CD8-positive, alpha-beta memory T cell (primary cell): Measurements from ENCODE around the gene RASA3. TPM values are rescaled to one million over a fixed set of nuclear protein-coding genes. Genes with fewer than 3 reads are reported as not detected.
"Not testable (repeated sequence)": the region's sequence is repeated elsewhere in the genome, so short reads cannot be mapped to it uniquely, and the experiment has no call there.

Source experiments
- CTCF ChIA-PET: fragments of 350-600 bp; sonication (Branson Sonifier 250); formaldehyde crosslinking; loops from one replicate; lab custom pipeline; 2021; ENCODE audit warnings: antibody characterized with exemption; lab: Charles Lee
- POLR2A ChIA-PET: fragments of 350-600 bp; sonication (Branson Sonifier 250); formaldehyde crosslinking; loops from one replicate; lab custom pipeline; 2021; ENCODE audit warnings: antibody characterized with exemption; lab: Charles Lee
- DNase-seq, 5 donors: peaks; one replicate each; pipeline versions ENCODE4 v3.0.0 to v3.0.0-alpha.2; 2020 to 2022; ENCODE audit warnings: mixed read lengths in 1 of 5
- H3K27ac ChIP-seq: one replicate; pipeline ENCODE4 v1.7.0; 2013; ENCODE audit warnings: low read depth, mild to moderate bottlenecking, low read length, moderate library complexity
- H3K27me3 ChIP-seq: 2 replicates; pipeline ENCODE4 v1.7.0; 2013; ENCODE audit warnings: low read length, mild to moderate bottlenecking; ENCODE audit not compliant: insufficient read depth, poor library complexity, severe bottlenecking
- H3K36me3 ChIP-seq: 2 replicates; pipeline ENCODE4 v1.7.0; 2013; ENCODE audit warnings: mild to moderate bottlenecking, low read length, moderate library complexity; ENCODE audit not compliant: insufficient read depth
- H3K4me1 ChIP-seq: 2 replicates; pipeline ENCODE4 v1.7.0; 2013; ENCODE audit warnings: mild to moderate bottlenecking, low read length, moderate library complexity; ENCODE audit not compliant: insufficient read depth
- H3K4me3 ChIP-seq: 2 replicates; pipeline ENCODE4 v1.7.0; 2013; ENCODE audit warnings: mild to moderate bottlenecking, low read length
- H3K9me3 ChIP-seq: 2 replicates; pipeline ENCODE4 v1.7.0; 2013; ENCODE audit warnings: mild to moderate bottlenecking, low read length
- H3K27ac Mint-ChIP-seq, 8 donors: one replicate each; pipeline ENCODE4 v1.8.0; 2020 to 2021; ENCODE audit warnings: mixed read lengths in 8 of 8, mild to moderate bottlenecking in 6 of 8, inconsistent platforms in 3 of 8, moderate library complexity in 3 of 8
- H3K27me3 Mint-ChIP-seq, 2 donors: one replicate each; pipeline ENCODE4 v1.8.0; 2020 to 2021; ENCODE audit warnings: mixed read lengths in 2 of 2, mild to moderate bottlenecking in 1 of 2, moderate library complexity in 1 of 2
- H3K36me3 Mint-ChIP-seq, 3 donors: one replicate each; pipeline ENCODE4 v1.8.0; 2020 to 2021; ENCODE audit warnings: mixed read lengths in 3 of 3, inconsistent platforms in 1 of 3, mild to moderate bottlenecking in 1 of 3
- H3K4me1 Mint-ChIP-seq, 3 donors: one replicate each; pipeline ENCODE4 v1.8.0; 2020 to 2021; ENCODE audit warnings: mixed read lengths in 3 of 3, inconsistent platforms in 1 of 3, mild to moderate bottlenecking in 1 of 3
- H3K4me3 Mint-ChIP-seq, 7 donors: one replicate each; pipeline ENCODE4 v1.8.0; 2020 to 2021; ENCODE audit warnings: mixed read lengths in 7 of 7, mild to moderate bottlenecking in 6 of 7, moderate library complexity in 4 of 7, inconsistent platforms in 2 of 7
- H3K9me3 Mint-ChIP-seq, 5 donors: one replicate each; pipeline ENCODE4 v1.8.0; 2020 to 2022; ENCODE audit warnings: mixed read lengths in 5 of 5, mild to moderate bottlenecking in 3 of 5, moderate library complexity in 2 of 5, inconsistent platforms in 1 of 5
- polyA plus RNA-seq: library from polyadenylated mRNA; unstranded; fragments of 300-500 nt; fragmentation: Illumina TruSeq; gene quantifications from one replicate; pipeline ENCODE4 v1.2.3, GENCODE V29; 2021
- total RNA-seq, 2 experiments: library from RNA; stranded (reverse); gene quantifications; one replicate each; pipeline ENCODE4 v1.2.3, GENCODE V29; 2021

RASA3 gene
- total and polyA plus RNA-seq, 3 experiments from 2014 or later: 26.4 to 123 (median 27.1) TPM

DNA sequence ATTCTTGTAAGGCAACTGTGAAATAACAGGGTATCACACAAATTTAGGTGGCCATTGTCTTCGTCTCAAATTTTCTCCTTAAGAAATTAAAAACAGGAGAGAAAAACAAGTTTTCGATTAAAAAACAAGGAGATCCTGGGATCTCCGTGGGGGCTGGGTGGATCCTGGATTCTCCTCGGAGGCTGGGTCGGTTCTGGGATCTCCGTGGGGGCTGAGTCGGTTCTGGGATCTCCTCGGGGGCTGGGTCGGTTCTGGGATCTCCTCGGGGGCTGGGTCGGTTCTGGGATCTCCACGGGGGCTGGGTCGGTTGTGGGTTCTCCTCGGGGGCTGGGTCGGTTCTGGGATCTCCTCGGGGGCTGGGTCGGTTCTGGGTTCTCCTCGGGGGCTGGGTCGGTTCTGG, 16.5 kb upstream of the RASA3 start:
- H3K9me3 Mint-ChIP-seq: not testable (repeated sequence)

DNA sequence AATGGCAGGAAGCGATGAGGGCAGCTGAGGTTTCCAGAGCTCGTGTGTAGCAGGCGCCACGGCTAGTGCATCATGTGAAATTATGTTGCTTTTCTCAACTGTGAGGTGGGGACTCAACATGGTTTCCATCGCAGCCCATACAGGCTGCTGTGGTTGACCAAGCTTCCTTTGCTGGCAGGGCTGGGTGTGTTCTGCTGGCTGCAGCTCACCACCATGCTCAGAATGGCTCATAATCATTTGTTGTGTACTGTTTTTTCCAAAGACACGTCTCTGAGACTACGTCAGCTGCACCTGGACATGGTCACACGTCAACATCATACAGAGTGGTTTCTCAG, 16.1 kb upstream of the RASA3 start:
- Histone ChIP-seq H3K4me1 (peaks cover 95% of the 10 kb centered on the region), H3K36me3 (no peaks in the 10 kb centered on the region), H3K9me3 (no peaks in the 10 kb centered on the region), H3K27me3 (no peaks in the 10 kb centered on the region), H3K27ac (peak overlapping the region; percentile 73), H3K4me3 (peak overlapping the region; percentile 42)
- H3K36me3 Mint-ChIP-seq: peaks cover 0 to under 1% (median 0%) of the 10 kb centered on the region in 3 donors
- peak overlapping the region; percentile 51 to 85 (median 79) for H3K4me3 Mint-ChIP-seq
- peaks cover 57 to 82% (median 77%) of the 10 kb centered on the region in 3 donors for H3K4me1 Mint-ChIP-seq
- ChIA-PET CTCF (interaction anchor here (1.0 to 1.6 kb wide), 10 partner anchors 8 to 80 kb away, joined by 3 to 17 read pairs (median 6); no protein-coding TSS in a partner anchor), POLR2A (interaction anchor here (0.9 to 1.6 kb wide), 9 partner anchors 8 to 81 kb away, joined by 3 to 22 read pairs (median 7); partner anchors contain the start of gene RASA3)
- H3K27ac Mint-ChIP-seq: peak overlapping the region; percentile 91 to 99 (median 98)
- H3K9me3 Mint-ChIP-seq: no peaks in the 10 kb centered on the region
- peaks cover 0 to 2% of the 10 kb centered on the region in 2 donors for H3K27me3 Mint-ChIP-seq
- peak; percentile 76 to 97 (median 96) for DNase-seq

More for the DNA sequence above, 16.5 kb upstream of the RASA3 start:
- not testable (repeated sequence) for DNase-seq, H3K36me3 Mint-ChIP-seq, H3K36me3 ChIP-seq, H3K27me3 ChIP-seq, H3K9me3 ChIP-seq, H3K27me3 Mint-ChIP-seq
- ChIA-PET CTCF (interaction anchor here (1.0 to 1.6 kb wide), 8 partner anchors 8 to 79 kb away, joined by 4 to 17 read pairs (median 6); no protein-coding TSS in a partner anchor), POLR2A (interaction anchor here (0.9 to 1.6 kb wide), 6 partner anchors 9 to 77 kb away, joined by 3 to 22 read pairs (median 9); partner anchors contain the start of gene RASA3)
- Histone ChIP-seq H3K4me1 (peaks cover 95% of the 10 kb centered on the region), H3K27ac (peak overlapping the region; percentile 73), H3K4me3 (peak overlapping the region; percentile 13)
- peak overlapping the region; percentile 91 to 99 (median 98) for H3K27ac Mint-ChIP-seq
- H3K4me3 Mint-ChIP-seq: peak overlapping the region; percentile 51 to 85 (median 79)
- peaks cover 61 to 86% (median 81%) of the 10 kb centered on the region in 3 donors for H3K4me1 Mint-ChIP-seq

DNA sequence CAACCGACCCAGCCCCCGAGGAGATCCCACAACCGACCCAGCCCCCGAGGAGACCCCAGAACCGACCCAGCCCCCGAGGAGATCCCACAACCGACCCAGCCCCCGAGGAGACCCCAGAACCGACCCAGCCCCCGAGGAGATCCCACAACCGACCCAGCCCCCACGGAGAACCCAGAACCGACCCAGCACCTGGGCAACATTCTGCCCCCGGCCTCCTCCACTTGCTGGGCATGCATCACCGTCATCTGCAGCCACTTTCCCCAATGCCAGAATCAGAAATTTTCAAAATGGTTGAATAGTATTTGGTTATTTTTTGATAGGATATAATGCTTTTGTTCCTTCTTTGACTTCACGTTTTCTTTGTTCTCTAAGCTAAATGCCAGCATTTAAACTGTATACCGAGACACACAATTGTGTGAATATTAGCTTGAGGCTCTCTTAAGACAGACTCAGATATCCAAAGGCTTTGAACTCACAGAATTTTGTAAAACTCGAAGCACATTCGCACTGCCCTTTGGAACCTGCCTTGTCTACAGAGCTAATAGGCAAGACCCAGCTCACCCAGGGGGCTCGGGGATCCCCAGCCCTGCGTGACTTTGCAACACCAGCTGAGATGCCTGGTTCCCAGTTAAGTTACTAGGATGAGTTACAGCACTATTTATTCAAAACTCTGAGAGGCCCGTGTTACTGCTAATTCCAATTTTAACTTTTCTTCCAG, 15.5 kb upstream of the RASA3 start:
- Histone ChIP-seq H3K9me3 (no peaks in the 10 kb centered on the region), H3K36me3 (no peaks in the 10 kb centered on the region), H3K27ac (peak overlapping the region; percentile 65), H3K4me1 (peaks cover 96% of the 10 kb centered on the region), H3K4me3 (peak overlapping the region; percentile 42), H3K27me3 (no peaks in the 10 kb centered on the region)
- peak overlapping the region; percentile 91 to 99 (median 98) for H3K27ac Mint-ChIP-seq
- peak in 1 of 5 donors; percentile 43 for DNase-seq
- CTCF ChIA-PET: interaction anchor here (1.0 to 1.6 kb wide), 10 partner anchors 8 to 80 kb away, joined by 3 to 17 read pairs (median 6); no protein-coding TSS in a partner anchor
- H3K4me1 Mint-ChIP-seq: peaks cover 52 to 77% (median 73%) of the 10 kb centered on the region in 3 donors
- H3K9me3 Mint-ChIP-seq: no peaks in the 10 kb centered on the region
- H3K36me3 Mint-ChIP-seq: no peaks in the 10 kb centered on the region
- H3K27me3 Mint-ChIP-seq: peaks cover 0 to 2% of the 10 kb centered on the region in 2 donors
- H3K4me3 Mint-ChIP-seq: peak overlapping the region; percentile 51 to 85 (median 79)
- POLR2A ChIA-PET: interaction anchor here (0.9 to 1.6 kb wide), 9 partner anchors 8 to 80 kb away, joined by 3 to 22 read pairs (median 7); partner anchors contain the start of gene RASA3

DNA sequence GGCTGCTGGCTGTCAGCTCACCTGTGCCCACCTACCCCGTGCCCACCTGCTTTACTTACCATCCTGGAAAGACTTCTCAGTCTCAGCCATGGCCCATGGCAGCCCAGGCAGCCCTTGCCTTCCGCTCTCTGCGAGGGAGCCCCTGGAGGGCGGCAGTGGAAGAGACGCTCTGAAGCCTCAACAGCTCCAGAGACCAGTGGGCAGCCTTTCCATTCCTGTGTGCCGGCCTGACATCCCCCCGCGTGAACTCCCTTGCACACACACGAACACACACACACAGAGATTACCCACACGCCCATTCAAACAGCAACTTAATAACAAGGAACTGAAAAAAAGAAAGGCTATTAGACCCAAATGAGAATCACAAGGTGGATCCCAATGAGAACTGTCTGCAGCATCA, 14.2 kb upstream of the RASA3 start:
- H3K27me3 Mint-ChIP-seq: peaks cover 0 to 2% of the 10 kb centered on the region in 2 donors
- no peaks in the 10 kb centered on the region for H3K9me3 ChIP-seq

DNA sequence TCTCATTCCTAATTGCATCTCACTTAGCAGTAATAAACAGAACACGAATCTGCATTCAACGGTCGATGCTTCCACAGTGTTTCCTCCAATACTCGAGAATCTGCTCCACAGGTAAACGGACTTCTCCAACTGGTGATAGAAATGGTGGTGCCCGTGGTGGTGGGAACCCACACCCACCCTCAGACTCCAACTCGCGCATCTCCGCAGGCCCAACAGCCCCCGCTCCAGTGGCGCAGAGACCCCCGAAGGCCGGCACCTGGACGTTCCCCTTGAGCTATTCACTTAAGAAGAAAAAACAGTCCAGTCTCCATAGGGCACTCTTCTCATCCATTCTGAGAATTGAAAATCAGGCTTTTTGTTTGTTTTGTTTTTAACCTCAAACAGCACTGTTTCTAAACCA, 13.8 kb upstream of the RASA3 start:
- no peak overlapping the region for H3K27ac ChIP-seq
- peak overlapping the region in 5 of 8 donors; percentile 48 to 96 (median 81) for H3K27ac Mint-ChIP-seq
- CTCF ChIA-PET: no interaction called here
- H3K4me1 ChIP-seq: peaks cover 96% of the 10 kb centered on the region
- DNase-seq: peak in 1 of 5 donors; percentile 41
- peaks cover 0 to 2% of the 10 kb centered on the region in 2 donors for H3K27me3 Mint-ChIP-seq
- H3K4me1 Mint-ChIP-seq: peaks cover 35 to 62% (median 61%) of the 10 kb centered on the region in 3 donors
- no peaks in the 10 kb centered on the region for H3K9me3 Mint-ChIP-seq
- H3K4me3 Mint-ChIP-seq: peak overlapping the region in 6 of 7 donors; percentile 35 to 81 (median 62)
- H3K9me3 ChIP-seq: no peaks in the 10 kb centered on the region
- H3K4me3 ChIP-seq: peak overlapping the region; percentile 20
- POLR2A ChIA-PET: interaction anchor here (1.8 kb wide), 1 partner anchor 15 kb away, joined by 5 read pairs; no protein-coding TSS in a partner anchor
- no peaks in the 10 kb centered on the region for H3K36me3 Mint-ChIP-seq
- no peaks in the 10 kb centered on the region for H3K36me3 ChIP-seq
- no peaks in the 10 kb centered on the region for H3K27me3 ChIP-seq

More for the DNA sequence above, 14.2 kb upstream of the RASA3 start:
- Histone ChIP-seq H3K36me3 (no peaks in the 10 kb centered on the region), H3K27ac (no peak overlapping the region), H3K4me3 (no peak overlapping the region), H3K27me3 (no peaks in the 10 kb centered on the region), H3K4me1 (peaks cover 96% of the 10 kb centered on the region)
- Mint-ChIP-seq H3K27ac (peak overlapping the region in 5 of 8 donors; percentile 48 to 96 (median 93)), H3K36me3 (no peaks in the 10 kb centered on the region), H3K4me1 (peaks cover 40 to 67% (median 65%) of the 10 kb centered on the region in 3 donors), H3K9me3 (no peaks in the 10 kb centered on the region), H3K4me3 (peak overlapping the region; percentile 1 to 81 (median 63))
- ChIA-PET POLR2A (interaction anchor here (1.8 kb wide), 1 partner anchor 16 kb away, joined by 5 read pairs; no protein-coding TSS in a partner anchor), CTCF (no interaction called here)
- DNase-seq: peak in 1 of 5 donors; percentile 43

DNA sequence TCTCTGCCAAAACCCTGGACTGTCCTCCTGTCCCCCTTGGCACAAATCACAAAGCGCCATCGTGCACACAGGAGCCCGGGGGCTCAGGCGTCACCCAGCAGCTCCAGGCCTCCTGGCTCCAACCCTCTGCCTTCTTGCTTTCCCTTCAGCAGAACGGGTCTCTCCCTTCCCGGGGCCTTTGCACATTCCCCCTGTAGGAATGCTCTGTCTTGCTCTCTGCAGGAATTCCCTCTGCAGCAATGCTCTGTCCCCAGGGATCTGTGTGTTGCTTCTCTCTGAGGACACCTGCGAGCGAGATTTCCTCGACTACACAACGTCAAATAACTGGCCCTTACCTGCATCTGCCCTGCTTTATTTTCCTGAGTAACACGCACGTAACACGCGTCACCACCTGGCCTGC, 13.3 kb upstream of the RASA3 start:
- Histone ChIP-seq H3K4me1 (peaks cover 96% of the 10 kb centered on the region), H3K36me3 (no peaks in the 10 kb centered on the region), H3K9me3 (no peaks in the 10 kb centered on the region), H3K27me3 (no peaks in the 10 kb centered on the region), H3K27ac (no peak overlapping the region), H3K4me3 (peak overlapping the region; percentile 39)
- Mint-ChIP-seq H3K27me3 (peaks cover 0 to 2% of the 10 kb centered on the region in 2 donors), H3K4me1 (peaks cover 31 to 58% (median 56%) of the 10 kb centered on the region in 3 donors), H3K4me3 (peak overlapping the region in 6 of 7 donors; percentile 42 to 81 (median 62)), H3K27ac (peak overlapping the region in 5 of 8 donors; percentile 48 to 96 (median 79)), H3K9me3 (no peaks in the 10 kb centered on the region), H3K36me3 (no peaks in the 10 kb centered on the region)
- peak in 1 of 5 donors; percentile 34 for DNase-seq
- POLR2A ChIA-PET: interaction anchor here (1.8 kb wide), 1 partner anchor 15 kb away, joined by 5 read pairs; no protein-coding TSS in a partner anchor
- CTCF ChIA-PET: interaction anchor here (1.5 kb wide), 1 partner anchor 36 kb away, joined by 3 read pairs; no protein-coding TSS in a partner anchor

DNA sequence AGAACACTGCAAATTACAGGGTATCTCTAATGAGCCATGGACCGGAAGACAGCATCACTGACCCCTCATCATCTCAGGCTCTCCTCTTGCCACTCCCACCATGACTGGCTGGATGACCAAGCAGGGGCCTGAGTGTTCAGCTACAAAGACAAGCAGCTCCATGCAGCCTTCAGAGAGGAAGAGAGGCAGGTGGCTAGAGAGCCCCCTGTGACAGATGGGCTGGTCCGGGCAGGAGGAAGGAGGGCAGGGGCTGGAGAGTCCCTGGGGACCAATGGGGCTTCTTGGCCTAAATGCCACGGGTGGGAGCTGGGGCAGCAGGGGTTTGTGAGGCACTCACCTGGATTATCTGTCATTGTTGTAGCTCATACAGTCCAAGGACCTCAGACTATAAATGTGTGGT, 12.8 kb upstream of the RASA3 start:
- peaks cover 0 to 2% of the 10 kb centered on the region in 2 donors for H3K27me3 Mint-ChIP-seq
- no peaks in the 10 kb centered on the region for H3K9me3 ChIP-seq
- no peaks in the 10 kb centered on the region for H3K36me3 Mint-ChIP-seq
- ChIA-PET CTCF (interaction anchor here (1.5 kb wide), 1 partner anchor 36 kb away, joined by 3 read pairs; no protein-coding TSS in a partner anchor), POLR2A (interaction anchor here (1.1 to 1.8 kb wide), 2 partner anchors 14 to 16 kb away, joined by 3 to 5 read pairs; no protein-coding TSS in a partner anchor)
- peak overlapping the region; percentile 39 for H3K4me3 ChIP-seq
- H3K27ac ChIP-seq: no peak overlapping the region
- H3K9me3 Mint-ChIP-seq: no peaks in the 10 kb centered on the region
- H3K27me3 ChIP-seq: no peaks in the 10 kb centered on the region
- peak overlapping the region in 6 of 7 donors; percentile 33 to 68 (median 59) for H3K4me3 Mint-ChIP-seq
- H3K36me3 ChIP-seq: no peaks in the 10 kb centered on the region
- H3K4me1 Mint-ChIP-seq: peaks cover 26 to 53% (median 51%) of the 10 kb centered on the region in 3 donors
- H3K27ac Mint-ChIP-seq: peak overlapping the region in 5 of 8 donors; percentile 79 to 96 (median 93)
- peaks cover 96% of the 10 kb centered on the region for H3K4me1 ChIP-seq
- peak in 1 of 5 donors; percentile 37 for DNase-seq
